SK-N-SH treated with all-trans-retinoic acid at 6 μM for 48 hours (cell line): ENCODE results near the gene ITGB4.

Experiments
- ATAC-seq: fragments of 200-7000 bp; cut with Tn5 transposase; 3 replicates; pipeline ENCODE4 v1.9.1; 2020; ENCODE audit warnings: mild to moderate bottlenecking, moderate library complexity
- BACH2 ChIP-seq: fragments of 250-450 bp; sonication (Bioruptor Pico); IDR thresholded peaks from 2 replicates; pipeline ENCODE4 v1.9.0; 2021; ENCODE audit warnings: mild to moderate bottlenecking, borderline replicate concordance
- CSDC2 ChIP-seq: fragments of 250-450 bp; sonication (Bioruptor Pico); IDR thresholded peaks from 2 replicates; pipeline ENCODE4 v1.5.0; 2020; ENCODE audit warnings: mild to moderate bottlenecking, moderate library complexity
- ESRRG ChIP-seq: fragments of 250-450 bp; sonication (Bioruptor Pico); IDR thresholded peaks from 2 replicates; pipeline ENCODE4 v1.6.1; 2021; ENCODE audit warnings: mild to moderate bottlenecking
- ISL1 ChIP-seq: fragments of 250-450 bp; sonication (Bioruptor Pico); IDR thresholded peaks from 2 replicates; pipeline ENCODE4 v2.1.2; 2022; ENCODE audit warnings: mild to moderate bottlenecking, moderate library complexity
- OSR1 ChIP-seq: fragments of 250-450 bp; sonication (Bioruptor Pico); IDR thresholded peaks from 2 replicates; pipeline ENCODE4 v1.8.0; 2022; ENCODE audit warnings: moderate library complexity, mild to moderate bottlenecking, inconsistent platforms
- PATZ1 ChIP-seq: fragments of 250-450 bp; sonication (Bioruptor Pico); IDR thresholded peaks from 2 replicates; pipeline ENCODE4 v1.8.0; 2020; ENCODE audit warnings: mild to moderate bottlenecking, moderate library complexity, borderline replicate concordance
- POU6F1 ChIP-seq: fragments of 250-450 bp; sonication (Bioruptor Pico); IDR thresholded peaks from 2 replicates; pipeline ENCODE4 v1.8.0; 2021; ENCODE audit warnings: low read depth, mild to moderate bottlenecking, moderate library complexity, borderline replicate concordance
- PPARA ChIP-seq: fragments of 250-450 bp; sonication (Bioruptor Pico); IDR thresholded peaks from 2 replicates; pipeline ENCODE4 v1.5.0; 2020; ENCODE audit warnings: mild to moderate bottlenecking, borderline replicate concordance
- RARB ChIP-seq: fragments of 250-450 bp; sonication (Bioruptor Pico); IDR thresholded peaks from 2 replicates; pipeline ENCODE4 v1.8.0; 2021; ENCODE audit warnings: mild to moderate bottlenecking, moderate library complexity
- SNAI2 ChIP-seq: fragments of 250-450 bp; sonication (Bioruptor Pico); IDR thresholded peaks from 2 replicates; pipeline ENCODE4 v1.5.0; 2020; ENCODE audit warnings: mild to moderate bottlenecking, moderate library complexity
- TCF4 ChIP-seq: fragments of 250-450 bp; sonication (Bioruptor Pico); IDR thresholded peaks from 2 replicates; pipeline ENCODE4 v1.8.0; 2021; ENCODE audit warnings: mild to moderate bottlenecking, moderate library complexity, borderline replicate concordance
- TOX ChIP-seq: fragments of 250-450 bp; sonication (Bioruptor Pico); IDR thresholded peaks from 2 replicates; pipeline ENCODE4 v1.8.0; 2021; ENCODE audit warnings: mild to moderate bottlenecking, moderate library complexity, borderline replicate concordance
- TSHZ2 ChIP-seq: fragments of 250-450 bp; sonication (Bioruptor Pico); IDR thresholded peaks from 2 replicates; pipeline ENCODE4 v1.5.0; 2020; ENCODE audit warnings: mild to moderate bottlenecking, moderate library complexity
- ZC3H10 ChIP-seq: fragments of 250-450 bp; sonication (Bioruptor Pico); IDR thresholded peaks from 2 replicates; pipeline ENCODE4 v1.5.1; 2021; ENCODE audit warnings: mild to moderate bottlenecking, moderate library complexity
- ZFP3 ChIP-seq: fragments of 250-450 bp; sonication (Bioruptor Pico); IDR thresholded peaks from 2 replicates; pipeline ENCODE4 v1.5.0; 2020; ENCODE audit warnings: mild to moderate bottlenecking, moderate library complexity
- ZFP30 ChIP-seq: fragments of 450-650 bp; formaldehyde crosslinking; IDR thresholded peaks from 2 replicates; pipeline ENCODE4 v1.5.0; 2022; ENCODE audit warnings: mild to moderate bottlenecking, moderate library complexity
- ZNF565 ChIP-seq: fragments of 450-650 bp; formaldehyde crosslinking; conservative IDR thresholded peaks from 2 replicates; pipeline ENCODE4 v1.5.0; 2020; ENCODE audit warnings: low read depth, mild to moderate bottlenecking, moderate library complexity
- ZNF70 ChIP-seq: fragments of 450-650 bp; formaldehyde crosslinking; IDR thresholded peaks from 2 replicates; pipeline ENCODE4 v1.5.0; 2020; ENCODE audit warnings: mild to moderate bottlenecking, moderate library complexity
- ZNF8 ChIP-seq: fragments of 450-650 bp; formaldehyde crosslinking; IDR thresholded peaks from 2 replicates; pipeline ENCODE4 v1.5.0; 2020; ENCODE audit warnings: mild to moderate bottlenecking, moderate library complexity
- TF ChIP-seq, protein P1 (sequence below): fragments of 250-450 bp; sonication (Bioruptor Pico); IDR thresholded peaks from 2 replicates; pipeline ENCODE4 v1.5.1; 2020; ENCODE audit warnings: low read depth, mild to moderate bottlenecking, moderate library complexity
- TF ChIP-seq, protein P2 (sequence below): fragments of 250-450 bp; sonication (Bioruptor Pico); IDR thresholded peaks from 2 replicates; pipeline ENCODE4 v1.5.1; 2021; ENCODE audit warnings: mild to moderate bottlenecking, moderate library complexity

Gene ITGB4

DNA sequence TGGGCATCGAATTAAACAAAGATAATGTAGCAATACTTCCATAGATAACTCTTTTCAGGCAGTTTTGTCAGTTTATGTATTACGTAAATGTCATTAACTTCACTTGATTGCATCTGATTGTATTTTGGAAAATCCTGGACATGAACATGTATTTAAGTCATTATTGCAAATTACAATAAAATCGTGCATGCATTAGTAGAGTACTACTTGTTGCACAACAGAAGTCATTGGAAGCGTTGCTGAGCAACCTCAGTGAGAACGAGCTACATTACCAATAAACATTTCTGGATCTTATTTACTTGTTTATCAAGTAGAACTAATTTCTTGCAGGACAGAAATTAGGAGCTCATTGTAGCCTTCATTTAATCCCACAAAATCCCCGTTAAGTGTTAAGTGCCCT, 70.0 kb downstream of the ITGB4 start (continued):
- TF ChIP-seq POU6F1 (CRISPR knock-in tag) (no peak), ZNF70 (CRISPR knock-in tag) (no peak), BACH2 (no peak), ZNF8 (CRISPR knock-in tag) (no peak), TOX (CRISPR knock-in tag) (no peak), PPARA (CRISPR knock-in tag) (no peak), TCF4 (no peak)

GRCh38 chr17:75793460-75793859, 72.2 kb downstream of the ITGB4 start:
- no peak for ATAC-seq
- TF ChIP-seq ZFP30 = no peak
- TF ChIP-seq, protein P1, sequence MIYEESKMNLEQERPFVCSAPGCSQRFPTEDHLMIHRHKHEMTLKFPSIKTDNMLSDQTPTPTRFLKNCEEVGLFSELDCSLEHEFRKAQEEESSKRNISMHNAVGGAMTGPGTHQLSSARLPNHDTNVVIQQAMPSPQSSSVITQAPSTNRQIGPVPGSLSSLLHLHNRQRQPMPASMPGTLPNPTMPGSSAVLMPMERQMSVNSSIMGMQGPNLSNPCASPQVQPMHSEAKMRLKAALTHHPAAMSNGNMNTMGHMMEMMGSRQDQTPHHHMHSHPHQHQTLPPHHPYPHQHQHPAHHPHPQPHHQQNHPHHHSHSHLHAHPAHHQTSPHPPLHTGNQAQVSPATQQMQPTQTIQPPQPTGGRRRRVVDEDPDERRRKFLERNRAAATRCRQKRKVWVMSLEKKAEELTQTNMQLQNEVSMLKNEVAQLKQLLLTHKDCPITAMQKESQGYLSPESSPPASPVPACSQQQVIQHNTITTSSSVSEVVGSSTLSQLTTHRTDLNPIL (CRISPR knock-in tag) = no peak
- TF ChIP-seq, protein P2, sequence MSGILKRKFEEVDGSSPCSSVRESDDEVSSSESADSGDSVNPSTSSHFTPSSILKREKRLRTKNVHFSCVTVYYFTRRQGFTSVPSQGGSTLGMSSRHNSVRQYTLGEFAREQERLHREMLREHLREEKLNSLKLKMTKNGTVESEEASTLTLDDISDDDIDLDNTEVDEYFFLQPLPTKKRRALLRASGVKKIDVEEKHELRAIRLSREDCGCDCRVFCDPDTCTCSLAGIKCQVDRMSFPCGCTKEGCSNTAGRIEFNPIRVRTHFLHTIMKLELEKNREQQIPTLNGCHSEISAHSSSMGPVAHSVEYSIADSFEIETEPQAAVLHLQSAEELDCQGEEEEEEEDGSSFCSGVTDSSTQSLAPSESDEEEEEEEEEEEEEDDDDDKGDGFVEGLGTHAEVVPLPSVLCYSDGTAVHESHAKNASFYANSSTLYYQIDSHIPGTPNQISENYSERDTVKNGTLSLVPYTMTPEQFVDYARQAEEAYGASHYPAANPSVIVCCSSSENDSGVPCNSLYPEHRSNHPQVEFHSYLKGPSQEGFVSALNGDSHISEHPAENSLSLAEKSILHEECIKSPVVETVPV (CRISPR knock-in tag) = no peak
- no peak for TF ChIP-seq ESRRG (CRISPR knock-in tag)
- no peak for TF ChIP-seq TCF4
- no peak for TF ChIP-seq ZNF565 (CRISPR knock-in tag)
- no peak for TF ChIP-seq ZNF70 (CRISPR knock-in tag)
- TF ChIP-seq PATZ1 = no peak
- TF ChIP-seq TSHZ2 (CRISPR knock-in tag) = no peak
- no peak for TF ChIP-seq OSR1 (CRISPR knock-in tag)
- no peak for TF ChIP-seq ZNF8 (CRISPR knock-in tag)

DNA sequence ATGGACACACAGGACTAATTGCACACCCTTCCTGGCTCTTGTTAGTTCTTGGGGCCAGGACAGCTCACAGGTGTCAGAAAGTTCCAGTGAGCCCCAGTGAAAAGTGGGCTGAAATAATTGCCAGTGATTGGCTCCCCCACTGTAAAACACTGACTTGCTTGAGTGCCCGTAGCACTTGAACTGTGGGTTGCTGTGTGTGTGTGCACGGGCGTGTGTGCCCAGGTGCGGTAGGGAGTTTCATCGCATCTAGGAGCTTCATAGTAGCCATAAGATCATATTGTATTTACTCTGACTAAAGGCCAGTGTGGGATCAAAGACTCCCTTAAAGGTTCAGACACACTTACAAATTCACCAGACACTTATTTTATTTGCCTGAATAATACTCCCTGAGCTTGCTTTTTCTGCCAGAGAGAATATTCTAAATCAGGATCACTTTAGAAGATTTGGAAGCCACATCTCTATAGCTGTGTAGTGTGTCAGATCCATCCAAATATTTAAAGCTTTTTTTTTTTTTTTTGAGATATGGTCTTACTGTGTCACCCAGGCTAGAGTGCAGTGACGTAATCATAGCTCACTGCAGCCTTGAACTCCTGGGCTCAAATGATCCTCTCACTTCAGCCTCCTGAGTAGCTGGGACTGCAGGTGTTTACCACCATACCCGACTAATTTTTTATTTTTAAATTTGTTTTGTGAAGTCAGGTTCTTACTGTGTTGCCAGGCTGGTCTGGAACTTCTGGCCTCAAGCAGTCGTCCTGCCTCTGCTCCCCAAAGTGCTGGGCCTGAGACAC, 74.8 kb downstream of the ITGB4 start:
- ATAC-seq = no peak
- TF ChIP-seq, protein P2 (CRISPR knock-in tag) = no peak
- TF ChIP-seq SNAI2 (CRISPR knock-in tag) = no peak
- TF ChIP-seq ZFP3 (CRISPR knock-in tag) = no peak
- TF ChIP-seq ESRRG (CRISPR knock-in tag) = no peak
- no peak for TF ChIP-seq ZNF565 (CRISPR knock-in tag)
- no peak for TF ChIP-seq ZC3H10
- TF ChIP-seq PPARA (CRISPR knock-in tag) = no peak
- TF ChIP-seq, protein P1 (CRISPR knock-in tag) = no peak
- TF ChIP-seq ZNF70 (CRISPR knock-in tag) = no peak
- no peak for TF ChIP-seq ZNF8 (CRISPR knock-in tag)
- no peak for TF ChIP-seq CSDC2 (CRISPR knock-in tag)
- TF ChIP-seq BACH2 = no peak
- no peak for TF ChIP-seq ZFP30
- no peak for TF ChIP-seq TOX (CRISPR knock-in tag)
- TF ChIP-seq POU6F1 (CRISPR knock-in tag) = no peak
- no peak for TF ChIP-seq RARB (CRISPR knock-in tag)
- TF ChIP-seq ISL1 = no peak
